GM19324 (cell line): ENCODE data around the gene LSM6.

Source experiments
- ATAC-seq: cut with Tn5 transposase; IDR thresholded peaks from one replicate; pipeline ENCODE4 v1.9.1; 2021; ENCODE audit warnings: mild to moderate bottlenecking, moderate library complexity; ENCODE audit not compliant: unreplicated experiment, low FRiP score

Gene LSM6

DNA sequence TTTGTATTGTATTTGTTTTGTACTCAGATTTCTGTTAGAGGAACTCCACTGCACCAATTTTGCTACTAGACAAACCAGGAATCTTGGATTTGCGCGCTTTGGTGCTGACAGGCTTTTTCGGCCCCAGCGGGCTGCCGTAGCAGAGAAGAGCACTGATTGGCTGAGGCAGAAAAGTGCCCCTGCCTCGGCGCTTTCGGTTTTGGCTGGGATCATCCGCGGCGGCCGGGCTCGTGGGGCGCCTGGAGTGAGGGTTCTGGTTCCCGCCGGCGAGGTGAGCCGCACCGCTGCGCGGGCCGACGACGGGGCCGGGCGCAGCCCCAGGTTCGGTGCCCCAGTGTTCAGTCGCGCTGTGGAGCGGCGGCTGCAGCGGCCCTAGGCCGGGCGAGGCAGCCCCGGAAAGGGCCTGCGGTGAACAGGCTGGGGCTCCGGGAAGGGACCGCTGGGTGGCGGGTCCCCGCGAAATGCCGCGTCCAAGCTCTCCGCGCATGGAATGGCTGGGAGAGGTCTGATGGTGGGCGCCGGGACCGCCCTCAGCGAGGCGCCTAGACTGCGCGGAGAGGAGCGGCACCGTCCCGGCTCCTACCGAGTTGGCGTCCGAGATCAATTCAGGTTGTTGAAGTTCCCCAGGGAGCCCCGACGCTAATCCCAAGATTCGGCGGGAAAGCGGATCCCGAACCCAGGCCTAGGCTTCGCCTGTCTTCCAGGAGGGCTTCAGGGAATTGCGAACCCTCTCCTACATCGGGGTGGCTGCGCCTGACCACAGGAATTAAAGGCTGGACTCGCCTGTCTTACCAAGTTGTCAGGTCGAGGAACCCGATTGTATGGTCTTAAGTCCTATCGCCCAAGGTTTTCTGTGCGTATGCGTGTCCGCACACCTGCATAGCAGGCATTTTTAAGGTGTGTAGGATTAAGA lies at the start of gene LSM6:
LSM6 (plus strand) TSS at position 178 of the 913 bp plus-strand sequence. CDS start 7,204 bp downstream, outside the sequence.
- ATAC-seq, result peak; percentile 88

DNA sequence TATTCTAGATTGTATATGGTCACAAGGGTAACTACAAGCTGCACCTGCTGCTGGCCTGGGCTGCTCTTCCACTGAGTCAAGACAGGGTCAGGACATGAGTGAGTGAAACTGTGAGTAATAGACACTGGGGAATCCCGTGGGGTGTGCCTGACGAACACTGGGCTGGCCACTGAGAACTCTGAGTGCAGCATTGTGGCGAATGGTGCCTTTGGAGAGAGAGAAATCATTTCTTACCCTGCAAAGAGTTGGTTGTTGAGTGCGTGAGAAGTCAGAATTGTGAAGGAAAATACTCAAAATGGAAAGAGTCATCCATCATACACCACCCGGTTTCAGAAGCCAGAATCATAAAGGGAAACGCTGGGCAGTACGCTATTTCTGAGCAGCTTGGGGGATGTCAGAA lies 43.1 kb upstream of the LSM6 start:
- ATAC-seq, result peak; percentile 91

DNA sequence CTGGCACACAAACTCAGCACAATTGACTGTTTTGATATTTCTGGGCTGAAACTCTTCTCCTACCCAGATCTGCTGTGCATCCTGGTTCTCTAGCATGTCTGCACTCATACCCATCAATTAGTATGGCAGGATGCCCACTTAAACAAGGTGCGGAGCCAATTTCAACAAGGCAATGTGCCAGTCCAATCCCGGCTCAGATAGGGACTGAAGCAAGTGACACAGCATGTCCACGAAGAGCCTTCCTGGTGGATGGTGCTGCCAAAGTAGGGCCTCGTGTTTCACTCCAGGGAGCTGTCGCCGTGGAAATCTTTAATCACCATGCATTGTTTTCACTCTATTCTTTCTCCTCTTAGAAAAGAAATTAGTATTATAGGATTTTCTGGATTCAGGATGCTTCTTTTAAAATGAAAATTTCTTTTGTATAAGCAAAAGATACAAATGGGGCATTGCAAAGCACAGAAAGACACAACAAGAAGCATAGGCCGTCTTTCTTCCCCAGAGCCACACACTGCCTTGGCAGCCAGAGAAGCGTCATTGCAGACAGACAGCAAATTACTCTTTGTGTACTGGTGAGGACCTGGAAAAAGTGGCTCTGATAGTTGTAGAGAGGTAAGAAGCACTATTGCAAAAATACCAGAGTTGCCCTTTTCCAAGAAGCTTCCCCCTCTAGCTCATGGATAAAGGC lies 40.6 kb upstream of the LSM6 start:
- ATAC-seq, result no peak

DNA sequence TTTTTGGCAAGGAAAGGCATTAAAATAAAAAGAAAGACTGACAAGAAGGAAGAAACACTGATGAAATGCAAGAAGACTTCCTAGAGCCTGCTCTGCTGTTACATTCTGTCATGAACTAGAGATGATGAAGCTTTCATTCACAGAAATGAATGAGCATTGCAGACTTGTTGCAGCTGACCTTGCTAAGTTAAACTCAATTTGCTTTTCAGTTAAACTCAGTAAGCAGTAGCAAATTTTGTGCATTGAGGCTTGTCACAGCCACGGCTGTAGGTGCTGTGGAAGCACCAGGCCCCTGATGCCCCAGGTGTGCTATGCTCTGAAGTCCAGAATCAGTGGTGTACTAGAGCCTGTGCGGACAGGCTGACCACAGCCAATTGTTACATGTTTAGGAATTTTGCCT lies 39.6 kb upstream of the LSM6 start:
- ATAC-seq, result no peak

DNA sequence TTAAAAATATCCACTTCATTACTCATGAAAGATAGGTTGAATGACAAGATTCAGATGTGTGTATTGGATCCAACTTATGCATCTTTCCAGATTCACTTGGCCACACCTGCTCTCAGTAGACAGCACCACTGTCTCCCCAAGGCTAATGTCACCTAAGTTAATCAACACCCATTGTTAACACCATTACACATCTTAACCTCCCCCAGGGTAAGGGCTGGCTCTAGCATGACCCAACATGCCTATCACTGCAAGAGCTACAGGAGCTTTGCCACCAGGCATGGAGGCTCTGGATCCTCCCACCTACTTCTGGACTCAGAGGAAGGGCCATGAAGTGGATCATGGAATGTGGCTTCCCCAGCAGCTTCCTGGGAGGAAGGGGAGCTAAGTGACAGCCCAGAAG lies 32.8 kb upstream of the LSM6 start:
- ATAC-seq, result peak; percentile 68

DNA sequence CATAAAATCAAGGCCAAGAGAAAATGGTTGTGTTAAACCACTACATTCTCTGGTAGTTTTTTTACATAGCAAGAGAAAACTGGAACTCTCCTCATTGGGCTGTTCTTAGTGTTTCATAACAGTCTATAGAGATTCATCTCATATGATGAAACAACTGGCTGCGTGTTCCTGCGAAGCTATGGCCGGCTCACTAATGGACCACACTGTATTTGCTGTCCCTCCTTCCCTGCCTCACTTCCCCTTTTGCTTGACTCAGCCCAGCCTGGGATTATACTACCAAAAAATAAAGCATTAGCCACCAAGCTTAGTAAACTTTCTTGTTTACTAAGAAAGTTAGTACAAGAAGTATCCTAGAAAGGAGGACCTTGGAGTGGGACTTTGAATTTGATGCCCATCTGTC lies 31.6 kb upstream of the LSM6 start:
- ATAC-seq, result no peak

DNA sequence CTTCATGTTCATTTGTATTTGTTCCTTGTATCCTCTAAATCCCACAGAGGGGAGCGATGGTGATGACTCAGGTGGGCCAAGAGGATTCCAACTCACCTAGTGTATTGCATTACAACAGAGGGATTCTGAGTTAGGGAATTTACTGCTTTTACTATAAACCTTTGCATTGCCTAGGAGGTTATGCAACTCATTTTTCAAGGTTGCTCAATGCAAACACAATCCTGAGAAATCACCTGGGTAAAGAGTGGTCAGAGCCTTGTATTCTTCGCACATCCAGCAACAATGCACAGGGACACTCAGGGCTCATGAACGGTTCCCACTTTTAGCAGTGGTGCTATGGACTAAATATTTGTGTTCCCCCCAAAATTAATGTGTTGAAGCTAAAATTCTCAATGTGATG lies 28.6 kb upstream of the LSM6 start:
- no peak for ATAC-seq

DNA sequence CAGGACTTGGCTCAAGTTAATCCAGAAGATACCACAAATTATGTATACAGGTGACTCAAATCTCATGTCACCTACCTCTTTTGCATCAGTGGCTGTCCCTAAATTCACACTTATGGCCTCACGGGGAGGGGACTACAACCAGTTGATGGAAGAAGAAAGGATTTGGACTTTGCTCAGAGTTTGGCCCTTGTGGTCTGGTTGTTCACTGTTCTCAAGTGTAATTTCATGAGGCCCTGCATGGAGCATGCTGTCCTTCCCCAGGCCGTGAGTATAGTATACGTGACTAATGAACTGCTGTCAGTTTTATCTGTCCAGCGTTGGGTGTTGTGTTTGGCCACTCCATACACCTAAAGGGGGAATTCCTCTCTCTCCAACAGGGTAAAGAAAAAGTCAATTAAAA lies 27.5 kb upstream of the LSM6 start:
- no peak for ATAC-seq

DNA sequence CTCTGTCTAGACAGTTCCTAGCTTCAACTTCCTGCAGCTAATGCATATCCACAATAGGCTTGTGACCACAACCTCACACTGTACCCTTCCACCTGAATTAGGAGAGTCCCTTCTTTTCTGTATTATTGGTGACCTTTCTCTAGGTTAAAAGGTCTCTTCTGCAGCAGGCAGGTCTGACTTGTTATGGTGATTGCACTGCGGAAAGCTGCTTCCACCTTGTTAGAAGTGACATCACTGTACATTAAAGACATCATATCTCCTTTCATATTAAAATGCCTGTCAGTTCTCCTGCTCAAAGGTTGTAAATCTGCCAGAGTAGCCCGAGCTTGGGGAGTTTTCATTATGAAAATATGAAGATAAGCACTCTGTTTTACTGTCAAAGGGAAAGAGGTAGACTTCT lies 21.5 kb upstream of the LSM6 start:
- ATAC-seq, result peak; percentile 50

DNA sequence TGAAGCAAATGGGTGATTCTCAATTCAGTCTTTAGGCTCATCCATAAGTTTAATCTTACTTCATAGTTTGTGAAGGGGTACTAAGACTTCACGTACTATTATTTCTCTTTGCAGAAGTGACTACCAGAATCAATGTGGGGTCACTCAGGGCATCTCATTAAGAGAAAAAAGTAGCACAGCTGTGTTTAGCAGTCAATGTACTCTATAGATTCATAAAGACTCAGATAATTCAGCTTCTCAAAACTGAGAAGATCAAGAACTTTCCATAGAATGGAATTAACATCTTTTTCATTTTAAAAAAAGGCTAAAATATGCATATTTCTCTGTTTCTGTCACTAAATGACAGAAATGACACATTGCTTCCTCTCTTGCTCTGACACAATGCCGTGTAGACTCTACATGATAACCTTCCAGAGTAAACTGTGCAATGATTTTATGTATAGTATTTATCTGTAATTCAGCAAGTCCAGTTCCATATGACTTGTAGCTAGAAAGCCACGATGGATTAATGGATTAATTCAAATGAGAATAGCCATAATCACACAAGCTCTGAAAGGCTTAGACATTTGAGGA lies 20.3 kb upstream of the LSM6 start:
- ATAC-seq, result no peak

DNA sequence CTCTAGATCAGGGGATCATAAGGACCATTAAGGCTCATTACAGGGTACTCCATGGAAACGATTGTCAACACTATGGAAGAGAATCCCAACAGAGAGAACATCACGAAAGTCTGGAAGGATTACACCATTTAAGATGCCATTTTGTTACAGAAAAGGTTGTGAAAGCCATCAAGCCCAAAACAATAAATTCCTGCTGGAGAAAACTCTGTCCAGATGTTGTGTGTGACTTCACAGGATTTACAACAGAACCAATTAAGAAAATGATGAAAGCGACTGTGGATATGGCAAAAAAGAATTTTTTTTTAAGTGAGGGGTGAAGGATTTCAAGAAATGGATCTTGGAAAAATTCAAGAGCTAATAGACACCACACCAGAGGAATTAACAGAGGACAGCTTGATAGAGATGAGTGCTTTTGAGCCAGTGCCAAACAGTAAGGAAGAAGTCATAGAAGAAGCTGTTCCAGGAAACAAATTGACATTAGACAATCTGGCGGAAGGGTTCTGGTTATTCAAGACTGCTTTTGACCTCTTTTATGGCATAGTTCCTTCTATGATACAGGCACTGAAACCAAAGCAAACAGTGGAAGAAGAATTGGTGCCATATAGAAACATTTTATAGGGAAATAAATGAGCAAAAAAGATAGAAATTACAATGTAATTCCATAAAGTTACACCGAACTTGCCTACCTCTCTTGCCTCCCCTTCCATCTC lies 17.3 kb upstream of the LSM6 start:
- ATAC-seq, result no peak

DNA sequence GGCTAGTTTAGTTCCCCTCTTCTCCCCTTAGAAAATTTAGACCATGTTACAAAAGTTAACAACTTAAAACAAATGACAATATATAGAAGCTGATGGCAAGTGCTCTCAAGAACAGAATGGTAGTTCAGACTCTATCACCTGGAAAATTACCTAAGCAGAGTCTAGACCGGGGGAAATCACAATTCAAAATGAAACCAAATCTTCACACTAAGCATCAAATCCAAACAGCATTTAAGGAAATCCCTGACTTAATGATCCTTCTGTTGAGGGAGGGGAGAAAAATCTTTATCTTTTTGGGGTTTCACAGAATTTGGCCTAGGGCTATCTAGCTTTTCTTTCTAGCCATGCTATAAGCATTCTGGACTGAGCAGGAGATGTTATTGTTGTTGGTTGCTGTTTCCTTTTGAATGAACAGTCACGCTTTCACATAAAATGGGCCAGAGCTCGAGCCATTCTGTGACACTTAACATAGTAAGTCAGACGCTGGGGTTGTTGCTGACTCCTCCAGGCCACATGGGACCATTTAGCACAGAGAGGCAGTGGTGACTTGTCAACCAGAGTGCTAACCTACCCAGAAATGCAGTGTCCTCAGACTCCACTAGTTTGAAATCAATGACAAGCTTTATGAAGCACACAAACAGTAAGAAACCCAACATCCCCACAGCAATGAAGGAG lies 16.0 kb upstream of the LSM6 start:
- ATAC-seq, result no peak

DNA sequence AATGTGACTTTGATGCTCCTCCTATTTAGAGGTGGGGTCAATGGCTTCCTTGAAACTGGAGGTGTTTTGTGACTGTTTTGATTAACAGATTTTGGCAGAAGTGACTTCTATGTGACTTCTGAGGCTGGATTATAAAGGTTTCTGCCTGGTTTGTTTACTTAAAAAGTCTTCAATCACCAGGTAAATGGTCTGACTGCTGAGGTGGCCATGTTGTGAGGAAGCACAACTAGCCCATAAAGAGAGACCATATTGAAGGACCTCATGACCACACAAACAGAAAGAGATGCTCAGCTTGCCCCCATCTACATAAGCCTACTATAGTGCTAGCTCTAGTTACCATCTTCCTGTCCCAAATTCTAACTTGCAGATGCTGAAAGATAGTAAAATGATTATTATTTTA lies 14.3 kb upstream of the LSM6 start:
- ATAC-seq, result no peak

DNA sequence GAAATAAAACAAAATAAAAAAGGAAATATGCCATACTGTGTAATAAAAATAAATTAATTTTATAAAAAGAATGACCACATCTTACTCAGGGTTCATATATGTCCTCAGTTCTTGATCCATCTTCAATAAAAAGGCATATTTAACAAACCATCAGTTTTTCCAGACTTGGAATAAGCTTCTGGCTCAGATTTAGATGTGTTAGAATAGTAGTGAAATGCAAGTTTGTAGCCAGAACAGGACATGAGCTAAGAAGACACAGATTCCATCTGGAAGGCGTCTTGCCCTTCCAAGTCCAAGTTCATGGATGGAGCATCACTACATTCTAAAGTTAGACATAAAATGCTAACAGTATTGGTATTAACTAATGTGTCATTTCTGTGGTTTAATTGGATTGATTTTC lies 10.3 kb upstream of the LSM6 start:
- ATAC-seq, result no peak

DNA sequence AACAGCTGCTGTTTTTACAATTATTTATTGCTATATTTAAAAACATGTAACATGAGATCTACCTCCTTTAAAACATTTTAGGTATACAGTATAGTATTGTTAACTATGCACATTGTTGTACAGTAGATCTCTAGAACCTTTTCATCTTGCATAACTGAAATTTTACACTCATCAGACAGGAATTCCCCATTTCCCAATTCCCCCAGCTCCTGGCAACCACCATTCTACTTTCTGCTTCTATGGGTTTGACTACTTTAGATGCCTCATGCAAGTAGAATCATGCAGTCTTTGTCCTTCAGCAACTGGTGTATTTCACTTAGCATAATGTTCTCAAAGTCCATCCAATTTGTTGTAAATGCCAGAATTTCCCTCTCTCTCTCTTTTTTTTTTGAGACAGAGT lies 9.7 kb upstream of the LSM6 start:
- no peak for ATAC-seq

DNA sequence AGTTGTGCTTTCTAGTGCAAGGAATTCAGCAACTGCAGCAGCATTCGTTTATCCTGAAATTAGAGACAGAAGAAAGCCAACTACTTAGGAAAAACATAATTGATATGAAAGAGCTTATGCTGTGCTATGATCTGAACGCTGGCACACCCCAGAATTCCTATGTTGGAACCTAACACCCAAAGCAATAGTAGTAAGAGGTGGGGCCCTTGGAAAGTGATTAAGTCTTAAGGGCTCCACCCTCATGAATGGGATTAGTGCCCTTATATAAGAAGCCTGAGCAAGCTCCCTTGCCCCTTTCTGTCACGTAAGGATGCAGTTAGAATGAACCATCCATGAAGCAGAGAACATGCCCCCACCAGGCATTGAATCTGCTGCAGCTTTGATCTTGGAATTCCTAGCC lies 5.4 kb upstream of the LSM6 start:
- ATAC-seq, result no peak

DNA sequence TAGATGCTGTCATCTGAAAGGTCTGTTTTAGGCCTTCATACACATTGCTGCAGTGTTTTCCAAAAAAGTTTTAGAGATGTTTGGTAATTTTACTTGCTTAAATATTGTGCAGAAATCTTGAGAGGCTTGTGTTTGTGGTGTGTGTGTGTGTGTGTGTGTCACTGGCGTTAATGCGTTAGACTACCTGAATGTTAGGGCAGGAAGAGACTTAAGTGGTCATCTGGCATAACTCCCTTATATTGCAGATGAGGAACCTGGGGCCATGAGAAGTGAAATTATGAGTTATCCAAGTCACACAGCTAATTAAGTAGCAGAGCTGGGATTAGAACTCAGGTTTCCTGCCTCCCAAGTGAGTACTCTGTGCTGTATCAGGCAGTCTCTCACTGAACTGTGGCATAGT lies 1.4 kb downstream of the LSM6 start:
- no peak for ATAC-seq

DNA sequence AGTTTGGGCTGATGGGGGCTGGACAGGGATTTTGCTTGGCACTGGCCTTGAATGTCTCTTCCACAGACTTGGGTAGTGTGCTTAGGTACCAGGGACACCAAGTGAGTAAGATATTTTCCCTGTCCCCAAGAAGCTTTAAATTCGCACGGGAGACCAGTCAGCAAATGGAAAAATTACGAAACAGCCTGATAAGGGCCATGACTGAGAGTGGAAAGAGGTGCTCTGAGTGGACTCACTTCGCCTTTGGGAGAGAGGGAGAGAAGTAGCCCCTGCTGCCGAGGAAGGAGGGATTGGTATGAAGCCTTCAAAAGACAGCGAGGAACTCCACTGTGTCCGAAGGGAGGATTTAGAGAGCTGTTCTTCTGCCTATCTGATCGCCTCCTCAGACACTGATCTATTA lies 2.6 kb downstream of the LSM6 start:
- no peak for ATAC-seq

DNA sequence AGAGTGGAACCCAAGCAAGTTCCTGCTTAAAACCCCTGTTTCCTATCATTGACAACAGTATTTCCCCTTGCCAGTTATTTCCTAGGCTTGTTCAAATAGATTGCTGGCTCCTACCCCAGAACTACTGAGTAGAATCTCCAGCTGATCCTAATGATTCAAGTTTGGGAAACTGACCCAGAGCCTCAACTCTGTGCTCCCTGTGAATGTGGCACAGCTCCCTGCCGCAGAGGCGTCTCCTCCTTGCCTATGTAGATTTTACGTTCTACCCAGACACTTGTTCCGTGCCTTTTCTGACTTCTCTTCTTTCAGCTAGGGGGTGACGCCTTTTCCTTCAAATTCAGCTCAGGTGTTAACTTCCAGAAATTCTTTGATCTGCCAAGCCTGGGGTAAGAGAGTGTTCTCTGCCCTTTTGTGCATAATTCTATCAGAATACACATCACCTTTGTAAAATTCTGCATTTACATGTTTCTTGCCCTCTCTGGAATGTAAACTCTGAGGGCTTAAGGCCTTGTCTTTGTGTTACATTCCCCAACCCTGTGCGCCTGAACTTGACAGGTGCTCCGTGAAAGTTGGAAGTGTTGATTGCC lies 4.4 kb downstream of the LSM6 start:
- no peak for ATAC-seq

DNA sequence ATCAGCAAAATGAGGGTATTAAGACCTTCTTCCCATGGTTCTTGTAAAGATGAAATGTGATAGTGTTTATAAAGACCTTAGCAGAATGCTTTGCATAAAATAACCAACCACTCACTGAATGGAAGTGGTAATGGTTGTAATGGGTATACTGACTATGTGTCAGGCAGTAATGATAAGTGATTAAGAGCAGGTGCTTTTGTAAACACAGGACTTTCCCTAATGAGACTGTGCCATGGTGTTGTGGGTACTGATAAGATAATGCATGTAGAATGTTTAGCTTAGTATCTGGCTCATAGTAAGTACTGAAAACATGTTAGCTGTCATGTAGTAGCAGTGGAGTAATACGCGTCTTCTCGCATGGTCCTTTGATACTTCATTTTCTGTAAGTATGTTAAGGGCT lies 6.9 kb downstream of the LSM6 start:
- ATAC-seq, result no peak
